Lung (tissue), 12 donors: ENCODE data around the gene SAG. TPM values are rescaled to one million over a fixed set of nuclear protein-coding genes. Genes with fewer than 3 reads are reported as not detected.

Source experiments
- ATAC-seq: fragments of 200-7000 bp; cut with Tn5 transposase; one replicate; pipeline ENCODE4 v1.9.1; 2020; ENCODE audit warnings: moderate number of reproducible peaks; ENCODE audit not compliant: insufficient read depth, low FRiP score
- DNase-seq, 3 donors: peaks; one replicate each; pipeline ENCODE4 v3.0.0-alpha.2; 2013 to 2017
- H3K27ac ChIP-seq, 2 donors: one replicate each; pipeline ENCODE4 v1.5.1; 2013; ENCODE audit warnings: mild to moderate bottlenecking in 2 of 2, moderate library complexity in 2 of 2, control low read depth in 1 of 2, inconsistent platforms in 1 of 2, low read depth in 1 of 2, low read length in 1 of 2
- H3K27me3 ChIP-seq, 3 donors: one replicate each; pipeline ENCODE4 v1.5.1; 2013; ENCODE audit warnings: low read length in 2 of 3; ENCODE audit not compliant: control insufficient read depth in 3 of 3, insufficient read depth in 3 of 3
- H3K36me3 ChIP-seq, 4 donors: one replicate each; pipeline ENCODE4 v1.5.1; 2013; ENCODE audit warnings: low read length in 4 of 4, mild to moderate bottlenecking in 1 of 4, moderate library complexity in 1 of 4; ENCODE audit not compliant: control insufficient read depth in 4 of 4, insufficient read depth in 4 of 4
- H3K4me1 ChIP-seq, 5 donors: one replicate each; pipeline ENCODE4 v1.5.1; 2013; ENCODE audit warnings: low read length in 5 of 5, mild to moderate bottlenecking in 2 of 5, moderate library complexity in 1 of 5; ENCODE audit not compliant: control insufficient read depth in 5 of 5, insufficient read depth in 5 of 5
- H3K4me3 ChIP-seq: one replicate; pipeline ENCODE4 v1.5.1; 2013; ENCODE audit warnings: mild to moderate bottlenecking, control low read depth, moderate library complexity
- H3K9ac ChIP-seq, 2 donors: one replicate each; pipeline ENCODE4 v1.5.1; 2013; ENCODE audit warnings: low read length in 2 of 2, control low read depth in 1 of 2; ENCODE audit not compliant: insufficient read depth in 1 of 2
- H3K9me3 ChIP-seq, 4 donors: one replicate each; pipeline ENCODE4 v1.5.1; 2013; ENCODE audit warnings: low read length in 3 of 4, mild to moderate bottlenecking in 1 of 4, moderate library complexity in 1 of 4; ENCODE audit not compliant: control insufficient read depth in 4 of 4, insufficient read depth in 3 of 4
- WGBS, 2 donors: extraction: QIAGEN DNeasy Blood & Tissue Kit; methylation state at CpG; one replicate each; pipeline ENCODE4 v1.1.7; 2013; 5-methylcytosine and 5-hydroxymethylcytosine counted together
- polyA plus RNA-seq, 2 donors: library from polyadenylated mRNA; stranded (reverse); fragments of 200-250 nt; gene quantifications; one replicate each; pipeline ENCODE4 v1.2.1, GENCODE V29; 2013
- total RNA-seq, 2 donors: library from RNA; depleted of rRNA in 1 of 2; stranded (reverse); fragments of >200 nt in 1 of 2; gene quantifications; one replicate each; pipeline ENCODE4 v1.2.1, GENCODE V29; 2014 to 2021
- TF ChIP-seq, protein P1 (sequence below): IDR thresholded peaks from 2 replicates; pipeline ENCODE4 v1.5.1; 2012; ENCODE audit warnings: mild to moderate bottlenecking; ENCODE audit errors: control extremely low read depth, extremely low read depth
- donor health status: control.
- donor health status: control.
- donor health status: Bipolar disorder and iron deficiency.
- donor health status: healthy.
- donor health status: DM: yes; HTN: yes; CAD: no.

Gene SAG
- total and polyA plus RNA-seq, 4 donors, result 0.03 to 0.46 (median 0.22) TPM; not detected in 1

DNA sequence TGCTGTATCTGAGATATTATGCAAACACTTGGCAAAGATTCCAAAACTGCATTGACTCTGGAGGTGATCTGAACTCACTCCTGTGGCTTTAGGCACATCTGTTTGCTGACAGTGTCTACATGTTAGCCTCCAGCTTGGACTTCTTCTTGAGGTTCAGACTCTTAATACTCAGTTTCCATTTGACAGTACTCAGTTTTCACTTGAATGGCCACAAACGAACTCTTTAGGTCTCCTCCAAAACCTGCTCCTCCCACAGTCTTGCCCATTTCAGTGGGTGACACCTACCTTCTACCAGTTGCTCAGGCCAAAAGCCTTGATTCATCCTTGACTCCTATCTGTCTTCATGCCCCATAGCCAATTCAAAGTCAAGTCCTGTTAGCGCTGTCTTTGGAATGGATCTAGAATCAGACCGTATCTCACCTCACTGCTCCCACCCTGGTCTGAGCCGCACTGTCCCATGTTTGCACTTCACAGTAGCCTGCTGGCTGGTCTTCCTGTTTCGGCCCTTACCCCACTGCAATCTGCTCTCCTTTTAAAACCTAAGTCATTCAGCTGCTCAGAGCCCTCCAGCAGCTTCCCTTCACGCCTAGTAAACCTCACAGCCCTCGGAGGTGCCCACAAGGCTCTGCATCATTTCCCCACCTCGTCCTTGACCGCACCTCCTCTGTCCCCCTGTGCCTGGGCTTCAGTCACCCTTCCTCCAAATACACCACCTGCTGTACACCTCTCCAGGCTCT is 45.6 kb upstream of the SAG start:
- no peak for ATAC-seq
- peaks cover 31 to 63% (median 48%) of the 10 kb centered on the region in 4 donors for H3K36me3 ChIP-seq
- H3K4me3 ChIP-seq, result no peak overlapping the region
- no peaks in the 10 kb centered on the region for H3K27me3 ChIP-seq
- 86 to 88% methylated on average over 9 of the region's 9 CpGs for WGBS, 2 donors
- TF ChIP-seq, protein P1, sequence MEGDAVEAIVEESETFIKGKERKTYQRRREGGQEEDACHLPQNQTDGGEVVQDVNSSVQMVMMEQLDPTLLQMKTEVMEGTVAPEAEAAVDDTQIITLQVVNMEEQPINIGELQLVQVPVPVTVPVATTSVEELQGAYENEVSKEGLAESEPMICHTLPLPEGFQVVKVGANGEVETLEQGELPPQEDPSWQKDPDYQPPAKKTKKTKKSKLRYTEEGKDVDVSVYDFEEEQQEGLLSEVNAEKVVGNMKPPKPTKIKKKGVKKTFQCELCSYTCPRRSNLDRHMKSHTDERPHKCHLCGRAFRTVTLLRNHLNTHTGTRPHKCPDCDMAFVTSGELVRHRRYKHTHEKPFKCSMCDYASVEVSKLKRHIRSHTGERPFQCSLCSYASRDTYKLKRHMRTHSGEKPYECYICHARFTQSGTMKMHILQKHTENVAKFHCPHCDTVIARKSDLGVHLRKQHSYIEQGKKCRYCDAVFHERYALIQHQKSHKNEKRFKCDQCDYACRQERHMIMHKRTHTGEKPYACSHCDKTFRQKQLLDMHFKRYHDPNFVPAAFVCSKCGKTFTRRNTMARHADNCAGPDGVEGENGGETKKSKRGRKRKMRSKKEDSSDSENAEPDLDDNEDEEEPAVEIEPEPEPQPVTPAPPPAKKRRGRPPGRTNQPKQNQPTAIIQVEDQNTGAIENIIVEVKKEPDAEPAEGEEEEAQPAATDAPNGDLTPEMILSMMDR, result no peak
- H3K9me3 ChIP-seq, result no peaks in the 10 kb centered on the region
- DNase-seq, result no peak
- H3K9ac ChIP-seq, result no peak overlapping the region
- H3K4me1 ChIP-seq, result no peaks in the 10 kb centered on the region
- H3K27ac ChIP-seq, result no peak overlapping the region

DNA sequence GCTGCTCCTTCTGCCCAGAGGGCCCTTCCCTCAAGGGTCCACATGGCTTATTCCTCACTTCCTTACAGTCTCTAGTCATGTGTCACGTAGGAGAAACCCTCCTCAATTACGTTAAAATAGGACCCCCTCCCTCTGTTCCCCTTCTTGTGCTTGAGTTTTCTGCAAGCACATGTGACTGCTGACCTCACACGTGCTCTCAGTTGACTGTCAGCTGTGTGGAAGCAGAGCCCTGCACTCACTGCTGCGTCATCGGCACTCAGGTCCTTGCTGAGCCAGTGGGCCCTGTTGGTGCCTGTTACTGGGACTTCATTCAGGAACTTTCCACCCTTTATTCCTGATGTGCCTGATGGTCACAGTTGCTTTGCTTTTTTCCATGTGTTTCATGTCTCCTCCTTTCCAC is 45.1 kb upstream of the SAG start:
- TF ChIP-seq, protein P1, result no peak
- no peaks in the 10 kb centered on the region for H3K9me3 ChIP-seq
- WGBS, 2 donors, result 91 to 96% methylated on average over 5 of the region's 5 CpGs
- no peak for DNase-seq
- H3K27ac ChIP-seq, result no peak overlapping the region
- H3K4me3 ChIP-seq, result no peak overlapping the region
- H3K4me1 ChIP-seq, result no peaks in the 10 kb centered on the region
- peaks cover 29 to 59% (median 49%) of the 10 kb centered on the region in 4 donors for H3K36me3 ChIP-seq
- no peak for ATAC-seq
- no peak overlapping the region for H3K9ac ChIP-seq
- H3K27me3 ChIP-seq, result no peaks in the 10 kb centered on the region

DNA sequence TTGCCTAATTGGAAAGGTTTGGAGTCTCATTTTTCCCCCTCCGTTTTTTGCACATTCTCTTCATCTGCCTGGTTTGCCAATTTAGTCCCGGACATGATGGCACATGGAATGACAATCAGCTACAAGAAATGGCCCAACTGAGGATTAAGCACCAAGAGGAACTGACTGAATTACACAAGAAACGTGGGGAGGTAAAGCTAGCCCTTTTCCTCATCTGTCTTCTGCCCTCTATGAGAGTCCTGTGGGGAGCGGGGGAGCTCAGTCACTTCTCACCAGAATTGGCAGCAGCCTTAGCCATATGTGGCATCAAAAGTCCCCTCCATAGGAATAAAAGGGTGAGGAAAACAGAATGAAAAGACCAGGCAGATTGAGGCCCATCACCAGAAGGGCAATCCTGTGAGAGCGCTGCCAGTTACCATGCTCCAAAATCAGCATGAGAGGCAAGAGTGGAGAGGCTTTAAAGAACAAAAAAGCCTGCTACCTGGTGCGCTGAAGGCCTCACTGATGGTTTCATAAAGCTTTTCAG is 44.5 kb upstream of the SAG start:
- WGBS, 2 donors, result 76 to 92% methylated on average over 6 of the region's 6 CpGs
- H3K4me3 ChIP-seq, result no peak overlapping the region
- ATAC-seq, result no peak
- DNase-seq, result no peak
- H3K27ac ChIP-seq, result no peak overlapping the region
- no peak overlapping the region for H3K9ac ChIP-seq
- TF ChIP-seq, protein P1, result no peak
- no peaks in the 10 kb centered on the region for H3K27me3 ChIP-seq
- H3K36me3 ChIP-seq, result peaks cover 29 to 62% (median 51%) of the 10 kb centered on the region in 4 donors
- no peaks in the 10 kb centered on the region for H3K9me3 ChIP-seq
- no peaks in the 10 kb centered on the region for H3K4me1 ChIP-seq
